SK-N-MC (cell line): ENCODE measurements around the gene PIH1D1.

Source experiments
- DNase-seq: peaks from one replicate; pipeline ENCODE4 v3.0.0-alpha.2; 2011; ENCODE audit warnings: low read depth, low spot score
- H3K27ac ChIP-seq: fragments of 200-600 bp; sonication (generic); 2 replicates; pipeline ENCODE4 v1.5.1; 2016; ENCODE audit warnings: mixed run types
- H3K36me3 ChIP-seq: fragments of 200-600 bp; sonication (generic); 2 replicates; pipeline ENCODE4 v1.6.1; 2017; ENCODE audit warnings: antibody characterized with exemption, low read length, mixed read lengths; ENCODE audit not compliant: insufficient read depth
- H3K4me3 ChIP-seq: fragments of 200-600 bp; sonication (generic); 2 replicates; pipeline ENCODE4 v1.5.1; 2016
- H3K9ac ChIP-seq: fragments of 200-600 bp; sonication (generic); 2 replicates; pipeline ENCODE4 v1.8.0; 2017; ENCODE audit warnings: mixed run types, mixed read lengths; ENCODE audit not compliant: insufficient read length
- H3K9me3 ChIP-seq: fragments of 200-600 bp; sonication (generic); 2 replicates; pipeline ENCODE4 v1.6.1; 2017; ENCODE audit warnings: low read depth, mild to moderate bottlenecking, antibody characterized with exemption, low read length, moderate library complexity, mixed read lengths
- EZH2 ChIP-seq: fragments of 200-600 bp; sonication (generic); IDR thresholded peaks from one replicate; pipeline ENCODE4 v1.6.1; 2017; ENCODE audit warnings: antibody characterized with exemption
- FOXP2 ChIP-seq: optimal IDR thresholded peaks from 2 replicates; pipeline ENCODE3; 2011; ENCODE audit warnings: mild to moderate bottlenecking, moderate library complexity; ENCODE audit not compliant: insufficient read depth; ENCODE audit errors: extremely low read length, control extremely low read depth
- POLR2AphosphoS5 ChIP-seq: IDR thresholded peaks from 2 replicates; pipeline ENCODE4 v1.6.1; 2012; ENCODE audit warnings: mild to moderate bottlenecking, low read depth, low read length, borderline replicate concordance

PIH1D1 gene

DNA sequence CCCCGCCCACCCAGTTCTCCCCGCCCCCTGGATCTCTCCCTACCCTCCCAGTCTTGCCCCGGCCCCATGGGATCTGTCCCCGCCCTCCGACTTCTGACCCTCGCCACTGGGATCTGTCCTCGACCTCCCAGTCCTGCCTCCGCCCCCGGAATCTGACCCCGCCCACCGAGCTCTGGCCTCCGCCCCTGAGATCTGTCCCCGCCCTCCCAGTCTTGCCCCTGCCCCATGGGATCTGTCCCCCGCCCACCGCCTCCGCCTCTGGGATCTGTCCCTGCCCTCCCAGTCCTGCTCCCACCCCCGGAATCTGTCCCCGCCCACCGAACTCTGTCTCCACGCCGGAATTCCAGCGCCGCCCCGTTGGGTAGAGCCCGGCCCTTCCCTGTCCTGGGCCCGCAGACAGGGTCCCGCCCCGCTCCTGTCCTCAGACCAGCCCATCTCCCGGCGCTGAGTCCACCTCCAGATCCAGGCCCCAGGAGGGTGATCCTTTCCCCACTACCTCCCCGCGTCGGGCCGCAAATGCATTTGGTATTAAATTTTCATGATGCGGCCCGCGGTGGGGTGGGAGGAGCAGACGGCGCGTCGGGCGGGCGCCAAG is 8.7 kb downstream of the PIH1D1 start:
- Histone ChIP-seq H3K9ac (peak overlapping the region; percentile 78), H3K36me3 (peaks cover 9% of the 10 kb centered on the region), H3K9me3 (no peaks in the 10 kb centered on the region), H3K4me3 (peak overlapping the region; percentile 99), H3K27ac (peak overlapping the region; percentile 85)
- TF ChIP-seq POLR2AphosphoS5: peak; percentile 56; the same call in 1 of the 2 replicates
- no peak for TF ChIP-seq EZH2
- no peak for TF ChIP-seq FOXP2
- peak; percentile 75 for DNase-seq

- H3K36me3 ChIP-seq: peaks cover 9% of the 10 kb centered on the region
- peak overlapping the region; percentile 99 for H3K4me3 ChIP-seq
- H3K27ac ChIP-seq: peak overlapping the region; percentile 83; the same call in 1 of the 2 replicates
- peak overlapping the region; percentile 63 for H3K9ac ChIP-seq
- TF ChIP-seq FOXP2 (no peak), EZH2 (no peak), POLR2AphosphoS5 (no peak)
- no peaks in the 10 kb centered on the region for H3K9me3 ChIP-seq
- no peak for DNase-seq
Observed at GRCh38 chr19:49442354-49442753, 9.3 kb downstream of the PIH1D1 start.

- H3K36me3 ChIP-seq: peaks cover 5% of the 10 kb centered on the region
- no peak for DNase-seq
- H3K9ac ChIP-seq: peak overlapping the region; percentile 63
- H3K9me3 ChIP-seq: no peaks in the 10 kb centered on the region
- TF ChIP-seq FOXP2 (no peak), POLR2AphosphoS5 (no peak), EZH2 (no peak)
- peak overlapping the region; percentile 83; the same call in 1 of the 2 replicates for H3K27ac ChIP-seq
- H3K4me3 ChIP-seq: peak overlapping the region; percentile 99
Observed at GRCh38 chr19:49441960-49442350, 9.7 kb downstream of the PIH1D1 start.

- DNase-seq: no peak
- peak within 1 kb of the TSS; percentile 63 for H3K9ac ChIP-seq
- TF ChIP-seq POLR2AphosphoS5: no peak
- TF ChIP-seq FOXP2: no peak
- TF ChIP-seq EZH2: no peak
- H3K9me3 ChIP-seq: no peaks in the 10 kb centered on the region
- no peaks in the 10 kb centered on the region for H3K36me3 ChIP-seq
- H3K4me3 ChIP-seq: peak within 1 kb of the TSS; percentile 99
- peak within 1 kb of the TSS; percentile 83; the same call in 1 of the 2 replicates for H3K27ac ChIP-seq
Observed at GRCh38 chr19:49441210-49441959, 10.2 kb downstream of the PIH1D1 start, which contains the start of gene SLC17A7. TSS of gene SLC17A7 (minus strand) at chr19:49441527. CDS start at chr19:49441379, 148 bp downstream.

DNA sequence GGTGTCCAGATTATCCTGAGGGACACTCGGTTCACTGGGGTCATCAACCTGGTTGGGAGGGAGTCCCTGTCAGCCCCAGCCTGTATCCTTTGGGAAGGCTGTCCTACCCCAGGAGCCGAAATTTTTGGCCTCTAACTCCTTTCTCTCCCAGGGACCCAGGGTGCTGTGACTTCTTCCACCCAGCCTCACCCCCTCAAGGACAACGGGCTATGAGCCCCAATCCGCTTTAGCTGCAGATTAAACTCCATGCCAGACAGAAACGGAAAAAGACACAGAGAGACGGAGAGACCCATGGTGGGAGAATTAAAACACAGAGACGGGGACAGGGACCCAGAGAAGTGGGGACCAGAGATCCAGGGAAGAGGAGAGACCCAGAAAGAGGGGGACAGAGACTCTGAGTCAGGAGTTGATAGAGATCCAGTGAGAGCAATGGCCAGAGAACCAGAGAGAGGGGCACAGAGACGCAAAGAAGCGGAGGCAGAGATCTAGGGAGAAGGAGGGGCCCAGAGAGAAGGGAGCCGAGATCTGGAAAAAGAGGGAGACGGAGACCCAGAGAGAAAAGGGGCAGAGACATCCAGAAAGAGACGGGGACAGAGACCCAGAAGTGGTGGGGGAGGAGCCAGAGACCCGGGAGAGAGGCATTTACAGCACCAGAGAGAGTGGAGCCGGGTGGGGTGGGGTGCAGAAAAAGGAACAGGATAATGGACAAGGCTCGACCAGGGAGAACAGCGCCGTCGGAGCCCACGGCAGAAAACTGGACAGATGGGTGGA is 11.0 kb downstream of the PIH1D1 start:
- Histone ChIP-seq H3K4me3 (peak overlapping the region; percentile 79), H3K36me3 (no peaks in the 10 kb centered on the region), H3K9me3 (no peaks in the 10 kb centered on the region), H3K27ac (no peak overlapping the region), H3K9ac (peak overlapping the region; percentile 54)
- DNase-seq: no peak
- TF ChIP-seq POLR2AphosphoS5 (no peak), EZH2 (no peak), FOXP2 (no peak)

GRCh38 chr19:49439836-49440235 is 11.8 kb downstream of the PIH1D1 start:
- no peaks in the 10 kb centered on the region for H3K36me3 ChIP-seq
- peak overlapping the region; percentile 79 for H3K4me3 ChIP-seq
- no peak overlapping the region for H3K9ac ChIP-seq
- no peaks in the 10 kb centered on the region for H3K9me3 ChIP-seq
- H3K27ac ChIP-seq: no peak overlapping the region
- TF ChIP-seq FOXP2: no peak
- TF ChIP-seq POLR2AphosphoS5: no peak
- no peak for TF ChIP-seq EZH2
- DNase-seq: no peak

- H3K27ac ChIP-seq: no peak overlapping the region
- DNase-seq: no peak
- no peak overlapping the region for H3K9ac ChIP-seq
- TF ChIP-seq EZH2 (no peak), FOXP2 (no peak), POLR2AphosphoS5 (no peak)
- no peaks in the 10 kb centered on the region for H3K9me3 ChIP-seq
- H3K36me3 ChIP-seq: no peaks in the 10 kb centered on the region
- no peak overlapping the region for H3K4me3 ChIP-seq
Observed at GRCh38 chr19:49438261-49438660, 13.4 kb downstream of the PIH1D1 start.

GRCh38 chr19:49437231-49437630 is 14.4 kb downstream of the PIH1D1 start:
- no peak for DNase-seq
- Histone ChIP-seq H3K9me3 (no peaks in the 10 kb centered on the region), H3K36me3 (no peaks in the 10 kb centered on the region), H3K4me3 (no peak overlapping the region), H3K27ac (no peak overlapping the region), H3K9ac (no peak overlapping the region)
- TF ChIP-seq POLR2AphosphoS5: no peak
- no peak for TF ChIP-seq EZH2
- TF ChIP-seq FOXP2: no peak
